ENCODE measurements around the gene SLC7A7. TPM values are rescaled to one million over a fixed set of nuclear protein-coding genes. Genes with fewer than 3 reads are reported as not detected.

The SLC7A7 gene
- polyA plus RNA-seq, 2 of the 4 experiments (the other 2 are of a cell fraction), result 44.2 to 86.8 TPM

DNA sequence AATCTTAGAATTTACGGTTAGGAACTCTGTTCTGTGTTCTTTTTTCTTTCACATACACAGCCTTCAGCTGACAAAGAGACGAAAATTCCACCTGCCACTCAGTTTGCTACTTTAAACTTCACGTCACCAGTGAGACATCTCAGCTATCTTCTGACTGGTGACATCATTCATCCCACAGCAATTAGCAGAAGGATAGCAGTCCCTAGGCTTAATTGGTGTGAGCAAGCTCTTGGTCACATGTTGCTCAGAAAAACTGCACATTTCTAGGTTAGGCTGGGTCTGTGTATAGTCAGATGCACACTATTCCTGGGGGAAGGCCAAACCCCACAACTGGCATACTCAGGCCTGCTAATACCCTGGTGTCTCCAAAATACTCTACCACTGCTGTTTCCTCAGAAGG, 23.9 kb downstream of the SLC7A7 start:
- 65% methylated on average over 3 of the region's 3 CpGs for WGBS (ENCODE audit: missing lambda C conversion rate)
- DNase-seq (ENCODE audit: low read depth in 1 of 2, low spot score in 1 of 2), result no peak
- H3K4me1 ChIP-seq, result peaks cover 25% of the 10 kb centered on the region
- ChIA-PET POLR2A (interaction anchor here (1.0 kb wide), 1 partner anchor 17 kb away, joined by 3 read pairs; no protein-coding TSS in a partner anchor), CTCF (interaction anchor here (0.7 to 2.6 kb wide), 7 partner anchors 10 to 221 kb away, joined by 3 to 8 read pairs (median 4); no protein-coding TSS in a partner anchor)
- TF ChIP-seq, protein P1, sequence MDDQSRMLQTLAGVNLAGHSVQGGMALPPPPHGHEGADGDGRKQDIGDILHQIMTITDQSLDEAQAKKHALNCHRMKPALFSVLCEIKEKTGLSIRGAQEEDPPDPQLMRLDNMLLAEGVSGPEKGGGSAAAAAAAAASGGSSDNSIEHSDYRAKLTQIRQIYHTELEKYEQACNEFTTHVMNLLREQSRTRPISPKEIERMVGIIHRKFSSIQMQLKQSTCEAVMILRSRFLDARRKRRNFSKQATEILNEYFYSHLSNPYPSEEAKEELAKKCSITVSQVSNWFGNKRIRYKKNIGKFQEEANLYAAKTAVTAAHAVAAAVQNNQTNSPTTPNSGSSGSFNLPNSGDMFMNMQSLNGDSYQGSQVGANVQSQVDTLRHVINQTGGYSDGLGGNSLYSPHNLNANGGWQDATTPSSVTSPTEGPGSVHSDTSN (IDR thresholded peaks at IDR 0.05), result no peak
- TF ChIP-seq, protein P2, sequence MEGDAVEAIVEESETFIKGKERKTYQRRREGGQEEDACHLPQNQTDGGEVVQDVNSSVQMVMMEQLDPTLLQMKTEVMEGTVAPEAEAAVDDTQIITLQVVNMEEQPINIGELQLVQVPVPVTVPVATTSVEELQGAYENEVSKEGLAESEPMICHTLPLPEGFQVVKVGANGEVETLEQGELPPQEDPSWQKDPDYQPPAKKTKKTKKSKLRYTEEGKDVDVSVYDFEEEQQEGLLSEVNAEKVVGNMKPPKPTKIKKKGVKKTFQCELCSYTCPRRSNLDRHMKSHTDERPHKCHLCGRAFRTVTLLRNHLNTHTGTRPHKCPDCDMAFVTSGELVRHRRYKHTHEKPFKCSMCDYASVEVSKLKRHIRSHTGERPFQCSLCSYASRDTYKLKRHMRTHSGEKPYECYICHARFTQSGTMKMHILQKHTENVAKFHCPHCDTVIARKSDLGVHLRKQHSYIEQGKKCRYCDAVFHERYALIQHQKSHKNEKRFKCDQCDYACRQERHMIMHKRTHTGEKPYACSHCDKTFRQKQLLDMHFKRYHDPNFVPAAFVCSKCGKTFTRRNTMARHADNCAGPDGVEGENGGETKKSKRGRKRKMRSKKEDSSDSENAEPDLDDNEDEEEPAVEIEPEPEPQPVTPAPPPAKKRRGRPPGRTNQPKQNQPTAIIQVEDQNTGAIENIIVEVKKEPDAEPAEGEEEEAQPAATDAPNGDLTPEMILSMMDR (IDR thresholded peaks at IDR 0.05), result no peak
- TF ChIP-seq GATA3 (IDR thresholded peaks at IDR 0.05; ENCODE audit: borderline replicate concordance) (no peak), SREBF2 (IDR thresholded peaks at IDR 0.05) (no peak), HOXB13 (CRISPR knock-in tag; IDR thresholded peaks at IDR 0.05; ENCODE audit: low read depth) (no peak), MAFK (IDR thresholded peaks at IDR 0.05; ENCODE audit: partially characterized antibody) (no peak), ZSCAN20 (CRISPR knock-in tag; IDR thresholded peaks at IDR 0.05) (no peak), PHF8 (IDR thresholded peaks at IDR 0.05; ENCODE audit: borderline replicate concordance, low read depth) (no peak), KDM1A (IDR thresholded peaks at IDR 0.05; ENCODE audit: low read depth) (no peak), MYC (IDR thresholded peaks at IDR 0.05; ENCODE audit: borderline replicate concordance, low read length) (no peak), CBX8 (IDR thresholded peaks at IDR 0.05) (no peak), CEBPB (IDR thresholded peaks at IDR 0.05) (no peak), RAD21 (conservative IDR thresholded peaks at IDR 0.05 in 1 of 2, IDR thresholded peaks at IDR 0.05 in 1 of 2) (no peak), FOSL2 (IDR thresholded peaks at IDR 0.05) (no peak), FOSL2 (CRISPR knock-in tag; IDR thresholded peaks at IDR 0.05) (no peak), FOSB (CRISPR knock-in tag; IDR thresholded peaks at IDR 0.05) (no peak), HEYL (CRISPR knock-in tag; IDR thresholded peaks at IDR 0.05) (no peak), HOXA7 (CRISPR knock-in tag; IDR thresholded peaks at IDR 0.05) (no peak), ZFP36 (IDR thresholded peaks at IDR 0.05; ENCODE audit: borderline replicate concordance, partially characterized antibody) (no peak)
- TF ChIP-seq, protein P3, sequence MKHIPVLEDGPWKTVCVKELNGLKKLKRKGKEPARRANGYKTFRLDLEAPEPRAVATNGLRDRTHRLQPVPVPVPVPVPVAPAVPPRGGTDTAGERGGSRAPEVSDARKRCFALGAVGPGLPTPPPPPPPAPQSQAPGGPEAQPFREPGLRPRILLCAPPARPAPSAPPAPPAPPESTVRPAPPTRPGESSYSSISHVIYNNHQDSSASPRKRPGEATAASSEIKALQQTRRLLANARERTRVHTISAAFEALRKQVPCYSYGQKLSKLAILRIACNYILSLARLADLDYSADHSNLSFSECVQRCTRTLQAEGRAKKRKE (CRISPR knock-in tag; IDR thresholded peaks at IDR 0.05; ENCODE audit: low read depth), result no peak
- TF ChIP-seq, protein P4, sequence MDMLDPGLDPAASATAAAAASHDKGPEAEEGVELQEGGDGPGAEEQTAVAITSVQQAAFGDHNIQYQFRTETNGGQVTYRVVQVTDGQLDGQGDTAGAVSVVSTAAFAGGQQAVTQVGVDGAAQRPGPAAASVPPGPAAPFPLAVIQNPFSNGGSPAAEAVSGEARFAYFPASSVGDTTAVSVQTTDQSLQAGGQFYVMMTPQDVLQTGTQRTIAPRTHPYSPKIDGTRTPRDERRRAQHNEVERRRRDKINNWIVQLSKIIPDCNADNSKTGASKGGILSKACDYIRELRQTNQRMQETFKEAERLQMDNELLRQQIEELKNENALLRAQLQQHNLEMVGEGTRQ (IDR thresholded peaks at IDR 0.05), result no peak
- no peak for FAIRE-seq
- no peak overlapping the region for H3K4me2 ChIP-seq
- no peak overlapping the region for H3K27ac ChIP-seq
- H3K9me3 ChIP-seq, result no peaks in the 10 kb centered on the region
- no peak overlapping the region for H3K4me3 ChIP-seq
- ATAC-seq, result peak; percentile 24 to 34; a peak in 3 of 6 replicates

DNA sequence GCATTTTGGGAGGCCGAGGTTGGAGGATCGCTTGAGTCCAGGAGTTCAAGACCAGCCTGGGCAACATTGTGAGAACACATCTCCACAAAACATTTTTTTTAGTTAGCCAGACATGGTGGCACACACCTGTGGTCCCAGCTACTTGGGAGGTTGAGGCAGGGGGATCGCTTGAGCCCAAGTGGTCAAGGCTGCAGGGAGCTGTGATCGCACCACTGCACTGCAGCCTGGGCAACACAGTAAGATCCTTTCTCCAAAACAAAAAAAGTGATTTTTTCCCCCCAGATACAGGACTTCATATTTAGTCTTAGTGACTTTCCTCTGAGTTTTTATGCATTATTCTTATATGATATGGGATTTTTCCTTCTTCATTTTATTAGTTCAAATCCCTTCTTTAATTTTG, 28.6 kb downstream of the SLC7A7 start:
- DNase-seq (ENCODE audit: low read depth in 1 of 2, low spot score in 1 of 2), result no peak
- ChIA-PET CTCF (interaction anchor here (1.6 kb wide), 1 partner anchor 230 kb away, joined by 5 read pairs; no protein-coding TSS in a partner anchor), POLR2A (interaction anchor here (0.6 kb wide), 1 partner anchor 101 kb away, joined by 3 read pairs; no protein-coding TSS in a partner anchor)
- H3K4me2 ChIP-seq, result no peak overlapping the region
- no peak overlapping the region for H3K27ac ChIP-seq
- 76% methylated on average over 4 of the region's 4 CpGs for WGBS (ENCODE audit: missing lambda C conversion rate)
- no peaks in the 10 kb centered on the region for H3K9me3 ChIP-seq
- H3K4me3 ChIP-seq, result no peak overlapping the region
- no peak for ATAC-seq
- FAIRE-seq, result no peak
- H3K4me1 ChIP-seq, result peaks cover 25% of the 10 kb centered on the region; the same call in 2 of the 3 replicates
- TF ChIP-seq NFE2L2 (conservative IDR thresholded peaks at IDR 0.05; ENCODE audit: low read length) (no peak), HDAC2 (IDR thresholded peaks at IDR 0.05) (no peak), ZFP36 (IDR thresholded peaks at IDR 0.05; ENCODE audit: borderline replicate concordance, partially characterized antibody) (no peak), CEBPB (IDR thresholded peaks at IDR 0.05) (no peak), JUNB (IDR thresholded peaks at IDR 0.05) (no peak), CBX2 (IDR thresholded peaks at IDR 0.05; ENCODE audit: borderline replicate concordance, low read depth) (no peak), HEYL (CRISPR knock-in tag; IDR thresholded peaks at IDR 0.05) (no peak), CBX8 (IDR thresholded peaks at IDR 0.05) (no peak), TFCP2L1 (CRISPR knock-in tag; IDR thresholded peaks at IDR 0.05) (no peak), EP300 (IDR thresholded peaks at IDR 0.05) (no peak), SMC3 (IDR thresholded peaks at IDR 0.05) (no peak), ZC3H11A (IDR thresholded peaks at IDR 0.05) (no peak), FOSB (CRISPR knock-in tag; IDR thresholded peaks at IDR 0.05) (no peak)
- TF ChIP-seq, protein P5, sequence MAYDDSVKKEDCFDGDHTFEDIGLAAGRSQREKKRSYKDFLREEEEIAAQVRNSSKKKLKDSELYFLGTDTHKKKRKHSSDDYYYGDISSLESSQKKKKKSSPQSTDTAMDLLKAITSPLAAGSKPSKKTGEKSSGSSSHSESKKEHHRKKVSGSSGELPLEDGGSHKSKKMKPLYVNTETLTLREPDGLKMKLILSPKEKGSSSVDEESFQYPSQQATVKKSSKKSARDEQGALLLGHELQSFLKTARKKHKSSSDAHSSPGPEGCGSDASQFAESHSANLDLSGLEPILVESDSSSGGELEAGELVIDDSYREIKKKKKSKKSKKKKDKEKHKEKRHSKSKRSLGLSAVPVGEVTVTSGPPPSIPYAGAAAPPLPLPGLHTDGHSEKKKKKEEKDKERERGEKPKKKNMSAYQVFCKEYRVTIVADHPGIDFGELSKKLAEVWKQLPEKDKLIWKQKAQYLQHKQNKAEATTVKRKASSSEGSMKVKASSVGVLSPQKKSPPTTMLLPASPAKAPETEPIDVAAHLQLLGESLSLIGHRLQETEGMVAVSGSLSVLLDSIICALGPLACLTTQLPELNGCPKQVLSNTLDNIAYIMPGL (CRISPR knock-in tag; IDR thresholded peaks at IDR 0.05; ENCODE audit: borderline replicate concordance), result no peak
- TF ChIP-seq, protein P6, sequence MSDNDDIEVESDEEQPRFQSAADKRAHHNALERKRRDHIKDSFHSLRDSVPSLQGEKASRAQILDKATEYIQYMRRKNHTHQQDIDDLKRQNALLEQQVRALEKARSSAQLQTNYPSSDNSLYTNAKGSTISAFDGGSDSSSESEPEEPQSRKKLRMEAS (IDR thresholded peaks at IDR 0.05), result no peak
- TF ChIP-seq, protein P7, sequence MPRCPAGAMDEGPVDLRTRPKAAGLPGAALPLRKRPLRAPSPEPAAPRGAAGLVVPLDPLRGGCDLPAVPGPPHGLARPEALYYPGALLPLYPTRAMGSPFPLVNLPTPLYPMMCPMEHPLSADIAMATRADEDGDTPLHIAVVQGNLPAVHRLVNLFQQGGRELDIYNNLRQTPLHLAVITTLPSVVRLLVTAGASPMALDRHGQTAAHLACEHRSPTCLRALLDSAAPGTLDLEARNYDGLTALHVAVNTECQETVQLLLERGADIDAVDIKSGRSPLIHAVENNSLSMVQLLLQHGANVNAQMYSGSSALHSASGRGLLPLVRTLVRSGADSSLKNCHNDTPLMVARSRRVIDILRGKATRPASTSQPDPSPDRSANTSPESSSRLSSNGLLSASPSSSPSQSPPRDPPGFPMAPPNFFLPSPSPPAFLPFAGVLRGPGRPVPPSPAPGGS (IDR thresholded peaks at IDR 0.05), result no peak
